ENCODE results near the gene RPS6KA5. TPM values are rescaled to one million over a fixed set of nuclear protein-coding genes. Genes with fewer than 3 reads are reported as not detected.

RPS6KA5 gene
- total RNA-seq, 1 donor from 2014 or later, result 3.6 TPM

DNA sequence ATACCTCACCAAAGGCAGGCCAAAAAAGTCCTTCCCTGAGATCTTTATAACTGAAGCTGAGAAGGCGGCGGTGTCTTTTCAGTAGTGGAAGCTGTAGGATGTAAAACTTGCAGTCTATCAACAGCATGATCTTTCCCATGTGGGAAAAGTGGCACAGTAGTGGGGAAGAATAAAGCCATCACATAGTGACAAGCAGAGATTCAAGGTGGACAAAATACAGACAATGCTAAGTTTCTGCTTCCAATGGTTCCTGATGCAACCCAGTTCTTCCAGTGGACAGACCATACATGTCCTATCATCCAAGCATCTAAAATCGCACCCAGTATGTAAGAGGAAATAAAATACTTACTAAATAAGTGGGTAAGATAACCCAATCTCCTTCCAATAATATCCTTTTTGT is 4.1 kb downstream of the RPS6KA5 start:
- H3K4me3 ChIP-seq (ENCODE audit: low read depth, low read length), result no peak overlapping the region
- DNase-seq (ENCODE audit: low read depth), result no peak
- TF ChIP-seq, protein P1, sequence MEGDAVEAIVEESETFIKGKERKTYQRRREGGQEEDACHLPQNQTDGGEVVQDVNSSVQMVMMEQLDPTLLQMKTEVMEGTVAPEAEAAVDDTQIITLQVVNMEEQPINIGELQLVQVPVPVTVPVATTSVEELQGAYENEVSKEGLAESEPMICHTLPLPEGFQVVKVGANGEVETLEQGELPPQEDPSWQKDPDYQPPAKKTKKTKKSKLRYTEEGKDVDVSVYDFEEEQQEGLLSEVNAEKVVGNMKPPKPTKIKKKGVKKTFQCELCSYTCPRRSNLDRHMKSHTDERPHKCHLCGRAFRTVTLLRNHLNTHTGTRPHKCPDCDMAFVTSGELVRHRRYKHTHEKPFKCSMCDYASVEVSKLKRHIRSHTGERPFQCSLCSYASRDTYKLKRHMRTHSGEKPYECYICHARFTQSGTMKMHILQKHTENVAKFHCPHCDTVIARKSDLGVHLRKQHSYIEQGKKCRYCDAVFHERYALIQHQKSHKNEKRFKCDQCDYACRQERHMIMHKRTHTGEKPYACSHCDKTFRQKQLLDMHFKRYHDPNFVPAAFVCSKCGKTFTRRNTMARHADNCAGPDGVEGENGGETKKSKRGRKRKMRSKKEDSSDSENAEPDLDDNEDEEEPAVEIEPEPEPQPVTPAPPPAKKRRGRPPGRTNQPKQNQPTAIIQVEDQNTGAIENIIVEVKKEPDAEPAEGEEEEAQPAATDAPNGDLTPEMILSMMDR (conservative IDR thresholded peaks at IDR 0.05; ENCODE audit: low read depth, low read length), result no peak

DNA sequence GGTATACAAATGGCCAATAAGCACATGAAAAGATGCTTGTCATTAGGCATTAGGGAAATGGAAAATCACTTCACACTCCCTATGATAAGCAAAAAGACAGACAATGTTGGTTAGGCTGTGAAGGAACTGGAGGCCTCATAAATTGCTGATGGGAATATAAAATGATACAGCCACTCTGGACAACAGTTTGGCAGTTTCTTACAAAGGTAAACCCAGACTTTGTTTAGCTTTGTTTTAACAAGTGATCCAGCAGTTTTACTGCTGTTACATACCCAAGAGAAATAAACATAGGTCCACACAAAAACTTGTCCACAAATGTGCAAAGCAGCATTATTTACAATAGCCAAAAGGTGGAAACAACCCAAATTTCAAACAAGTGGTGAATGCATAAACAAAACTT is 5.4 kb downstream of the RPS6KA5 start:
- no peak overlapping the region for H3K4me3 ChIP-seq (ENCODE audit: low read depth, low read length)
- TF ChIP-seq, protein P1 (conservative IDR thresholded peaks at IDR 0.05; ENCODE audit: low read depth, low read length), result no peak
- no peak for DNase-seq (ENCODE audit: low read depth)

DNA sequence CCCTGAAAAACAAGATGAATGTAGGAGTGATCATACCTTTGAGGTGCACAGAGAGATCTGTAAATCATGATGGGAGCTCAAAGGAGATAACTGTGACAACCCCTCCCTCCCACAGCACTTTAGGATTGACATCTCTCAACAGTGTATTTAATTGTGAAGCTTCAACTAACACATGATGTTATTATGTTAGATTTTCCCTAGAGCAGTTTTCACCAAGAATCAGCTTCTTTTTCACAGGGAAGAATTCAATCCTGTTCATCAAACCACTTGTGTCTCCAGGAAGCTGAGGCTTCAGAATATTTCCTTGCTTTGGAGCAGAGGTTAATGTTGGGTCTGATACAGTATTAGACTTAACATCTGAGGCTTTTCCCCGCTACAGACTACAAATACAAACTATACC is 11.8 kb downstream of the RPS6KA5 start:
- TF ChIP-seq, protein P1 (conservative IDR thresholded peaks at IDR 0.05; ENCODE audit: low read depth, low read length), result no peak
- no peak for DNase-seq (ENCODE audit: low read depth)
- no peak overlapping the region for H3K4me3 ChIP-seq (ENCODE audit: low read depth, low read length)

DNA sequence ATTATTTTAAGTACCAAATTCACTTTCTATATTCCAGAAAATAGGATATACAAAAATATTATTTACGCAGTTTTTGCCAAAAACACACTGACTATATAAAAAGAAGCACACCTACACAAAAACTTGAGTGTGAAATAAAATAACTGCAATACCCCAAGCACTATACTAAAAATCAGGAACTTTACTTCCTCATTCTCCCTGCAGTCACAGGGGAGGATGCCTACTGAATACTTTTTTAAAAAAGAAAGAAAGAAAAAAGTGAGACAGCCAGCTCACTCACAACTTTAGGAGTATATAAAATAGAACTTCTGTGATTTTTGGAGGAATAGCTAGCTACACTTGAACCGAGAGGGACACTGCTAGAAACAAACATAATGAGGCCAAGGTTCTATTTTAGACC is 12.2 kb downstream of the RPS6KA5 start:
- TF ChIP-seq, protein P1 (conservative IDR thresholded peaks at IDR 0.05; ENCODE audit: low read depth, low read length), result no peak
- no peak overlapping the region for H3K4me3 ChIP-seq (ENCODE audit: low read depth, low read length)
- DNase-seq (ENCODE audit: low read depth), result no peak

DNA sequence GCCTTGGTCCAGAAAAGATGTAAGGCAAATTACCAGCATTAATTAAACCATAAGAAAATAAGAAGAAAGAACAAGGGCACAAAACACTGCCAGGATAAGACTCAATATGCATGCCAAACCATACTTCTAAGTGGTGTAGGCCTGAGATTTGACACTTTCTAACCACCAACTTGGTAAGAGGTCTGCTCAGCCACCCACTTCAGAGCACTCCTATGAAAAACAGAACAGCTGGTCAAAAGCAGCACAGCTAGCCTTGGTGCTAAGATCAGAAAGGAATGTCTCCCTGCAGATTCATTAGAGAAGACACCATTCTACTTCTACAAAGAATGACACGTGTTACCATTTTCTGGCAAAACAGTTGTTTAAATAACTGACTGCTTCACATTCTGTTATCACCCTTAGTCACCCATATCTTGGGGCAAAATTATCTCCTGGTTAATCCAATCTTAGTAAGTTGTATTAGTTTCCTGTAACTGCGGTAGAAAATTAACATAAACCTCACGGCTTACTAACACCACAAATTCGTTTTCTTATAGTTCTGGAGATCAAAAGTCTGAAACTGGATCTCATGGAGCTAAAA is 13.2 kb downstream of the RPS6KA5 start:
- TF ChIP-seq, protein P1 (conservative IDR thresholded peaks at IDR 0.05; ENCODE audit: low read depth, low read length), result no peak
- no peak overlapping the region for H3K4me3 ChIP-seq (ENCODE audit: low read depth, low read length)
- DNase-seq (ENCODE audit: low read depth), result no peak

DNA sequence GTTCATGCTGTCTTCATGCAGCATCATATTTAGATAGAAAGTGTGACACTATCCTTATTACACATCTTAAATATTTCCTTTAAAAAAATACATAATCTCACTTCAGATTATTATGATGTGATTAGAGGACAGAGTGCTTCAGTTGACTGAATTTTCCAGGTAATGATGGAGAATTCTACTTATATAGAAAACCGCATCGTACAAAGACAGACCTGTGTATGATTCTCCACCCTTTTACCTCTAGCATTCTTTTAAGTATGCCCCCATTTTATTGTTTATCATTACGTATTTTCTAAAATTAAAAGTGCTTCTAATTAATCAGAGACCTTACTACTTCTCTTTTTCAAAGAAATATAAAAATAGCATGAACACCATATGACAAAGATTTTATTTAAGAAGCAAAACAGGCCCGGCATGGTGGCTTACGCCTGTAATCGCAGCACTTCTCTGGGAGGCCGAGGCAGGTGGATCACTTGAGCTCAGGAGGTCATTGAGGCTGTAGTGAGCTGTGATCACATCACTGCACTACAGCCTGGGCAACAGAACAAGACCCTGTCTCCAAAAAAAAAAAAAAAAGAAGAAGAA is 13.9 kb downstream of the RPS6KA5 start:
- no peak overlapping the region for H3K4me3 ChIP-seq (ENCODE audit: low read depth, low read length)
- TF ChIP-seq, protein P1 (conservative IDR thresholded peaks at IDR 0.05; ENCODE audit: low read depth, low read length), result no peak
- no peak for DNase-seq (ENCODE audit: low read depth)

DNA sequence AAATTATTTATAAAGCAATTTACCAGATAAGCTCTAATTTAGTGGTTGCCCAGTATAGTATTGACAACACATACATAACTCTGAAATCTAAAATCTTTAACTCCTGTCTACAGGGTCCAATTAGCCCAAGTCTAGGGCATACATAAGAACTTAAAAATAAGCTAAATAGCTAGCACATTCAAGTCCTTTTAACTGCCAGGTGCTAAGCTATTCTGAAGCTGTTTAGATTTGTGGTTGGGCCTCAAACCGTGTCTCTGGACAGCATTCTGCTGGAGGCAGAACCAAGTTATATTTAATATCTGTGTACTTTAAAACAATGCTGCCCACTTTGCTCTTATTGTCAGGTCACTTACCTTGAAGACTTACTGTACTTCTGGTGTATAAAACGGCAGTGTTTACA is 19.0 kb downstream of the RPS6KA5 start:
- no peak overlapping the region for H3K4me3 ChIP-seq (ENCODE audit: low read depth, low read length)
- TF ChIP-seq, protein P1 (conservative IDR thresholded peaks at IDR 0.05; ENCODE audit: low read depth, low read length), result no peak

More for the DNA sequence above, 19.0 kb downstream of the RPS6KA5 start:
- no peak for DNase-seq (ENCODE audit: low read depth)
